Stromal cell of bone marrow (primary cell): ENCODE measurements around the gene TSPO.

ENCODE experiments used
- DNase-seq: peaks from one replicate; pipeline ENCODE4 v3.0.0-alpha.2; 2012; ENCODE audit warnings: low read depth

The TSPO gene

GRCh38 chr22:43202326-43202725 is 51.0 kb downstream of the TSPO start:
- DNase-seq: no peak

GRCh38 chr22:43202756-43203410 is 51.5 kb downstream of the TSPO start:
- no peak for DNase-seq

- DNase-seq: no peak
Measured at GRCh38 chr22:43203471-43203981, 52.2 kb downstream of the TSPO start.

- DNase-seq: no peak
Measured at GRCh38 chr22:43205261-43205691, 53.9 kb downstream of the TSPO start.

GRCh38 chr22:43205748-43206508 is 54.6 kb downstream of the TSPO start:
- DNase-seq: no peak

GRCh38 chr22:43206509-43207161 is 55.3 kb downstream of the TSPO start:
- no peak for DNase-seq

- no peak for DNase-seq
Measured at GRCh38 chr22:43207386-43207785, 56.0 kb downstream of the TSPO start.

GRCh38 chr22:43207849-43208702 is 56.7 kb downstream of the TSPO start:
- no peak for DNase-seq

GRCh38 chr22:43208703-43209522 is 57.6 kb downstream of the TSPO start:
- DNase-seq: no peak

- DNase-seq: no peak
Measured at GRCh38 chr22:43209523-43209890, 58.1 kb downstream of the TSPO start.

- DNase-seq: no peak
Measured at GRCh38 chr22:43209971-43210370, 58.6 kb downstream of the TSPO start.

- no peak for DNase-seq
Measured at GRCh38 chr22:43210631-43211515, 59.5 kb downstream of the TSPO start.

- no peak for DNase-seq
Measured at GRCh38 chr22:43211941-43212433, 60.6 kb downstream of the TSPO start.

- no peak for DNase-seq
Measured at GRCh38 chr22:43212434-43212952, 61.1 kb downstream of the TSPO start.
